HepG2 (cell line): Measurements from ENCODE around the gene UXS1. TPM values are rescaled to one million over a fixed set of nuclear protein-coding genes. Genes with fewer than 3 reads are reported as not detected.
A peak's percentile ranks its signal among the peaks of the same experiment; 100 is the strongest.

ENCODE experiments used
- BCL3 ChIP-seq: sonication (generic); formaldehyde crosslinking; IDR thresholded peaks from 2 replicates; pipeline ENCODE4 v1.5.1; 2020; ENCODE audit warnings: mild to moderate bottlenecking, missing genetic modification reagents, moderate library complexity
- DDIT3 ChIP-seq: sonication (generic); formaldehyde crosslinking; IDR thresholded peaks from 2 replicates; pipeline ENCODE4 v1.4.0; 2020; ENCODE audit warnings: mild to moderate bottlenecking, missing genetic modification reagents
- FOXK1 ChIP-seq: sonication (generic); formaldehyde crosslinking; IDR thresholded peaks from 2 replicates; pipeline ENCODE4 v1.4.0; 2020; ENCODE audit warnings: low read depth, missing genetic modification reagents, borderline replicate concordance
- GPN1 ChIP-seq: sonication (generic); formaldehyde crosslinking; IDR thresholded peaks from 2 replicates; pipeline ENCODE4 v1.5.1; 2020; ENCODE audit warnings: missing genetic modification reagents, borderline replicate concordance
- HNF4A ChIP-seq: sonication (generic); formaldehyde crosslinking; IDR thresholded peaks from 2 replicates; pipeline ENCODE4 v1.4.0; 2020; ENCODE audit warnings: missing genetic modification reagents
- RARA ChIP-seq: IDR thresholded peaks from 2 replicates; pipeline ENCODE4 v1.6.1; 2016; ENCODE audit warnings: missing genetic modification reagents, missing compliant biosample characterization
- RFXANK ChIP-seq: IDR thresholded peaks from 2 replicates; pipeline ENCODE4 v1.6.1; 2016
- ZBTB3 ChIP-seq: sonication (generic); formaldehyde crosslinking; IDR thresholded peaks from 2 replicates; pipeline ENCODE4 v1.4.0; 2020; ENCODE audit warnings: low read depth, mild to moderate bottlenecking, moderate library complexity, missing genetic modification reagents, borderline replicate concordance
- ZMAT5 ChIP-seq: sonication (generic); formaldehyde crosslinking; IDR thresholded peaks from 2 replicates; pipeline ENCODE4 v1.5.0; 2020; ENCODE audit warnings: mild to moderate bottlenecking, low read depth, missing genetic modification reagents, borderline replicate concordance
- ZNF142 ChIP-seq: sonication (generic); formaldehyde crosslinking; IDR thresholded peaks from 2 replicates; pipeline ENCODE4 v1.4.0; 2020; ENCODE audit warnings: missing genetic modification reagents
- ZNF234 ChIP-seq: sonication (generic); formaldehyde crosslinking; conservative IDR thresholded peaks from 2 replicates; pipeline ENCODE4 v1.5.1; 2020; ENCODE audit warnings: mild to moderate bottlenecking, missing genetic modification reagents
- ZNF281 ChIP-seq: sonication (generic); formaldehyde crosslinking; IDR thresholded peaks from 2 replicates; pipeline ENCODE4 v1.4.0; 2020; ENCODE audit warnings: missing genetic modification reagents, borderline replicate concordance
- ZNF552 ChIP-seq: sonication (generic); formaldehyde crosslinking; IDR thresholded peaks from 2 replicates; pipeline ENCODE4 v1.9.0; 2022; ENCODE audit warnings: missing genetic modification reagents, mild to moderate bottlenecking, borderline replicate concordance
- ZNF614 ChIP-seq: IDR thresholded peaks from 2 replicates; pipeline ENCODE4 v1.6.1; 2018; ENCODE audit warnings: missing biosample characterization, missing genetic modification reagents, inconsistent platforms, borderline replicate concordance
- ZNF761 ChIP-seq: sonication (generic); formaldehyde crosslinking; conservative IDR thresholded peaks from 2 replicates; pipeline ENCODE4 v1.4.0; 2020; ENCODE audit warnings: mild to moderate bottlenecking, missing genetic modification reagents
- ZNF773 ChIP-seq: sonication (generic); formaldehyde crosslinking; IDR thresholded peaks from 2 replicates; pipeline ENCODE4 v1.4.0; 2020; ENCODE audit warnings: missing genetic modification reagents, borderline replicate concordance
- ZNF891 ChIP-seq: sonication (generic); formaldehyde crosslinking; IDR thresholded peaks from 2 replicates; pipeline ENCODE4 v1.5.0; 2020; ENCODE audit warnings: mild to moderate bottlenecking, missing genetic modification reagents
- ZSCAN12 ChIP-seq: sonication (generic); formaldehyde crosslinking; IDR thresholded peaks from 2 replicates; pipeline ENCODE4 v1.9.0; 2021; ENCODE audit warnings: mild to moderate bottlenecking, missing genetic modification reagents
- polyA plus RNA-seq, 8 experiments: library from polyadenylated mRNA; depleted of rRNA in 3 of 8; stranded (reverse) in 7 of 8; unstranded in 1 of 8; fragments of >200 nt; fragmentation: Illumina TruSeq in 4 of 8; extraction: Trizol in 4 of 8; gene quantifications; 2 replicates each; pipeline versions ENCODE4 v1.2.1 to v1.2.3, GENCODE V29; 2011 to 2016; ENCODE audit warnings: low read depth in 4 of 8, missing spikeins in 1 of 8, mixed read lengths in 1 of 8; ENCODE audit not compliant: insufficient read depth in 1 of 8
- total RNA-seq, 5 experiments: library from RNA; depleted of rRNA; stranded (reverse); fragments of >200 nt; fragmentation: Illumina TruSeq; extraction: Trizol; gene quantifications; 2 replicates each; pipeline ENCODE4 v1.2.3, GENCODE V29; 2016; ENCODE audit warnings: low read depth in 1 of 5

UXS1 gene
- total and polyA plus RNA-seq, 2 of the 13 experiments (the other 11 are each of a cell fraction or from before 2014, with no cell fraction given): 53.3 to 110 TPM

- peak; percentile 58 for TF ChIP-seq ZNF142 (CRISPR knock-in tag)
- TF ChIP-seq ZNF234 (CRISPR knock-in tag): no peak
- TF ChIP-seq RFXANK (CRISPR knock-in tag): no peak
- no peak for TF ChIP-seq ZNF552 (CRISPR knock-in tag)
- no peak; the same call in 1 of the 2 replicates for TF ChIP-seq ZBTB3
- TF ChIP-seq ZNF614 (CRISPR knock-in tag): peak; percentile 75; the same call in 1 of the 2 replicates
- 0 out of 2 replicates have a peak, but pooled peaks have one; percentile 23 for TF ChIP-seq FOXK1 (CRISPR knock-in tag)
- no peak for TF ChIP-seq ZMAT5 (CRISPR knock-in tag)
- TF ChIP-seq DDIT3 (CRISPR knock-in tag): no peak
- no peak for TF ChIP-seq ZNF281 (CRISPR knock-in tag)
- no peak for TF ChIP-seq GPN1 (CRISPR knock-in tag)
- peak; percentile 60; the same call in 1 of the 2 replicates for TF ChIP-seq ZNF891 (CRISPR knock-in tag)
- TF ChIP-seq RARA (CRISPR knock-in tag): peak; percentile 31; the same call in 1 of the 2 replicates
- no peak for TF ChIP-seq ZNF761 (CRISPR knock-in tag)
- TF ChIP-seq ZSCAN12 (CRISPR knock-in tag): peak; percentile 42; the same call in 1 of the 2 replicates
- peak; percentile 21; the same call in 1 of the 2 replicates for TF ChIP-seq BCL3 (CRISPR knock-in tag)
- peak; percentile 69; the same call in 1 of the 2 replicates for TF ChIP-seq ZNF773
- TF ChIP-seq HNF4A: peak; percentile 20; the same call in 1 of the 2 replicates
Observed at GRCh38 chr2:106193977-106194778, at the start of gene UXS1 (continued).
